ENCODE data around the gene AAK1. TPM values are rescaled to one million over a fixed set of nuclear protein-coding genes. Genes with fewer than 3 reads are reported as not detected.
"Not testable (repeated sequence)": the region's sequence is repeated elsewhere in the genome, so short reads cannot be mapped to it uniquely, and the experiment has no call there.

Gene AAK1
- polyA plus RNA-seq, 3 donors, result 9.8 to 18.9 (median 10.8) TPM

GRCh38 chr2:69663860-69664259 is 20.3 kb upstream of the AAK1 start:
- Mint-ChIP-seq H3K4me1 (peaks cover 13% of the 10 kb centered on the region), H3K4me3 (no peak overlapping the region), H3K27ac (no peak overlapping the region), H3K27me3 (ENCODE audit: low read depth in 3 of 3) (peaks cover 0 to 2% (median 0%) of the 10 kb centered on the region in 3 donors), H3K36me3 (no peaks in the 10 kb centered on the region), H3K9me3 (peaks cover 0 to 11% (median 8%) of the 10 kb centered on the region in 7 donors)
- peaks cover 0 to 4% of the 10 kb centered on the region in 2 donors for H3K9me3 ChIP-seq (replicated peaks in 1 of 2; ENCODE audit: control insufficient read depth in 1 of 2, insufficient read depth in 1 of 2, low read length in 2 of 2)
- H3K4me1 ChIP-seq (ENCODE audit: control insufficient read depth in 1 of 2, insufficient read depth in 2 of 2, low read length in 2 of 2), result no peaks in the 10 kb centered on the region
- H3K4me3 ChIP-seq (replicated peaks in 1 of 3; ENCODE audit: low read depth in 2 of 3, low read length in 3 of 3), result no peak overlapping the region
- no peak for TF ChIP-seq CTCF (IDR thresholded peaks at IDR 0.05)
- no peaks in the 10 kb centered on the region for H3K79me2 ChIP-seq (ENCODE audit: insufficient read depth, low read length)
- intact Hi-C loops (cut with micrococcal nuclease), result no loop called here
- no peak for DNase-seq
- no peak overlapping the region for H3K27ac ChIP-seq (ENCODE audit: low read depth in 1 of 2, low read length in 2 of 2)
- no peak overlapping the region for H3K9ac ChIP-seq (ENCODE audit: insufficient read depth, low read length, poor library complexity, severe bottlenecking)
- H3K4me2 ChIP-seq (replicated peaks; ENCODE audit: extremely low read depth, low read length, poor library complexity, severe bottlenecking), result no peak overlapping the region
- H3K27me3 ChIP-seq (ENCODE audit: control insufficient read depth in 2 of 2, insufficient read depth in 2 of 2, low read length in 2 of 2), result no peaks in the 10 kb centered on the region
- H2AFZ ChIP-seq (ENCODE audit: insufficient read depth, low read depth, low read length, poor library complexity, severe bottlenecking), result no peak overlapping the region
- no peaks in the 10 kb centered on the region for H3K36me3 ChIP-seq (replicated peaks in 1 of 2; ENCODE audit: control insufficient read depth in 1 of 2, insufficient read depth in 2 of 2, low read length in 2 of 2)
- H4K20me1 ChIP-seq (ENCODE audit: insufficient read depth, low read length), result no peaks in the 10 kb centered on the region
- WGBS (ENCODE audit: insufficient coverage), result no CpG with 5 or more reads among the region's 3 CpGs

GRCh38 chr2:69662547-69662946 is 19.0 kb upstream of the AAK1 start:
- H3K36me3 ChIP-seq (replicated peaks in 1 of 2; ENCODE audit: control insufficient read depth in 1 of 2, insufficient read depth in 2 of 2, low read length in 2 of 2); H3K36me3 Mint-ChIP-seq; H3K4me3 ChIP-seq (replicated peaks in 1 of 3; ENCODE audit: low read depth in 2 of 3, low read length in 3 of 3); H3K27me3 ChIP-seq (ENCODE audit: control insufficient read depth in 2 of 2, insufficient read depth in 2 of 2, low read length in 2 of 2); H3K4me3 Mint-ChIP-seq; H3K27ac ChIP-seq (ENCODE audit: low read depth in 1 of 2, low read length in 2 of 2); DNase-seq; H2AFZ ChIP-seq (ENCODE audit: insufficient read depth, low read depth, low read length, poor library complexity, severe bottlenecking); H3K9ac ChIP-seq (ENCODE audit: insufficient read depth, low read length, poor library complexity, severe bottlenecking); intact Hi-C loops (cut with micrococcal nuclease); H3K79me2 ChIP-seq (ENCODE audit: insufficient read depth, low read length); H3K27ac Mint-ChIP-seq; H4K20me1 ChIP-seq (ENCODE audit: insufficient read depth, low read length); H3K4me1 ChIP-seq (ENCODE audit: control insufficient read depth in 1 of 2, insufficient read depth in 2 of 2, low read length in 2 of 2); H3K27me3 Mint-ChIP-seq (ENCODE audit: low read depth in 3 of 3); H3K9me3 ChIP-seq (replicated peaks in 1 of 2; ENCODE audit: control insufficient read depth in 1 of 2, insufficient read depth in 1 of 2, low read length in 2 of 2); H3K4me2 ChIP-seq (replicated peaks; ENCODE audit: extremely low read depth, low read length, poor library complexity, severe bottlenecking): not testable (repeated sequence)
- no CpG with 5 or more reads among the region's 2 CpGs for WGBS (ENCODE audit: insufficient coverage)
- Mint-ChIP-seq H3K4me1 (peaks cover 13% of the 10 kb centered on the region), H3K9me3 (peaks cover 0 to 11% (median 8%) of the 10 kb centered on the region in 7 donors)

All from CD14-positive monocyte (primary cell).